Non-pigmented ciliary epithelial cell (primary cell): Measurements from ENCODE around the gene SLC43A3.

ENCODE experiments used
- DNase-seq: peaks from one replicate; pipeline ENCODE4 v3.0.0-alpha.2; 2010; ENCODE audit warnings: low read depth

Gene SLC43A3

DNA sequence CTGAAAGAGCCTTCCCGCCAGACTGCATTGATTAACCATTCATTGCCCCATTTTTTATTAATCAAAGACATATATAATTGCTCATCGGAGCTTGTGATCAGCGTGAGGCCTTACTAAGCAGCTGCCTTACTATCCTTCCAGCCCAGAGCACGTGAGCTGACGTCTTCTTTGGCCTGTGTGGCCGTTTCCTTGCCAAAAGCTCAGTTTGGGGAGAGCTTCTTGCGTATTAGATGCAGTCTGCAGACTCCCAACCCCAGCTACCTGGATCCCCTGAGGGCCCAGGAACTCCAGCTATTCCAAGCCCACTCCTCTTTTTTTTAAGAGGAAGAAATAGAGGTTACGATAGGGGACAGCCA is 784 bp upstream of the SLC43A3 start:
- no peak for DNase-seq

DNA sequence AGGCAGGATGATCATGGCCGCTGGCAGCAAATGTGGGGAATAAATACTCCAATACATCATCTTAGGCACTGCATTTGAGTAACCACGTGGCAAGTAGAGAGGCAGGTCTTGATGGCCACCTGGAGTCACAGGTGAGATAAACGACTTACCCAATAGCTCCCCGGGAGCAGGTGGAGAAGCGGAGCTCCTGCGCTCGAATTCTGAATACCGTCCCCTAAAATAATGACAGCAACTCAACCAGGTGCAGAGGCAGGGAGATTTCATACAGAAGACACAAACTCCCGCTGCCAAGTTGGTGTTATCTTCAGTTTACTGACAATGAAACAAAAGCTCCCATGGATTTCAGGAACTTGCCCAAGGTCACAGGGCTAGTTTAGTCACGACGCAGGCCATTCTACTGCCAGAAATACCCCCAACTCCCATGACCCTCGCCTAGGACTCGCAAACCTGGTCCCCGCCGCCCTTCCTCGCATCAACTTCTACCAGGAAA is 437 bp downstream of the SLC43A3 start:
- DNase-seq: no peak

DNA sequence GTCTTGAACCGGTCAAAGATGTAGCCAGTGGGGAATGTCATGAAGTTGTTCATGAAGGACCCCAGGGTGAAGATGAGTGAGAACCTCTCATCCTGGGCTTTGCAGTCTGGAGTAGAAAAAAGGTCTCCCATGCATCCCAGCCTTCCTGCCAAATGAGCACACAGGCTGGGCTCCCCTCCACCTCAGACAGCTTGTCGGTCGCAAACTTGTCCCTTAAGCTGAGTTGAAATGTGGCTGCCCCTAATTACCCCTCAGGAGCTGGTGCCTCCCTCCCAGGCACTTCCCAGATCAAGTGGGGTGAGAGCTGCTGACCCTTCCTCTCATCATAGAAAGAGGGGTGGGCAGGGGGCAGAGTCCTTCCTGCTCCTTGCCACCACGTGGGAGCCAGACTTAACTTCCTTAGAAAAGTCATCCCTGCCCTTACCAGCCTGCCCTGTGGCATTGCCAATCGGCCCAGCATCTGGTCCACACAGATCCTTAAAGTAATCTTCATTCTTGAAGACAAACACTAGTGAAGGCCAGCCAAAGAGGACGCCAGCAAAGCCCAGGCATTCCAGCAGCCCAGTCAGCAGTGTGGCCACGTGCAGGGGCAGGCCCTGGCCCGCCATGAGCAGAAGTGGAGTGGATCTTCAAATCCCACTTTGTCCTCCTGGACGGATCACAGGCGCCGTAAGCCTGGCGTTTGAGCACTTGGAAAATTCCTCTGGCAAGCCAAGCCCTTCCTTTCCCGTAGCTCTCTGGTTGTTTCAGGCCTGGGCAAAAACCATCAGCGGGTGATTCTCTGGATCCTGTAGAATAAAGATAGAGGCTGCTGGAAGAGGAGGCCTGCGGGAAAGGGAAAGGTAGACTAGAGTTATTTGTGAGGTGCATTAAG is 1.1 kb downstream of the SLC43A3 start:
- no peak for DNase-seq

DNA sequence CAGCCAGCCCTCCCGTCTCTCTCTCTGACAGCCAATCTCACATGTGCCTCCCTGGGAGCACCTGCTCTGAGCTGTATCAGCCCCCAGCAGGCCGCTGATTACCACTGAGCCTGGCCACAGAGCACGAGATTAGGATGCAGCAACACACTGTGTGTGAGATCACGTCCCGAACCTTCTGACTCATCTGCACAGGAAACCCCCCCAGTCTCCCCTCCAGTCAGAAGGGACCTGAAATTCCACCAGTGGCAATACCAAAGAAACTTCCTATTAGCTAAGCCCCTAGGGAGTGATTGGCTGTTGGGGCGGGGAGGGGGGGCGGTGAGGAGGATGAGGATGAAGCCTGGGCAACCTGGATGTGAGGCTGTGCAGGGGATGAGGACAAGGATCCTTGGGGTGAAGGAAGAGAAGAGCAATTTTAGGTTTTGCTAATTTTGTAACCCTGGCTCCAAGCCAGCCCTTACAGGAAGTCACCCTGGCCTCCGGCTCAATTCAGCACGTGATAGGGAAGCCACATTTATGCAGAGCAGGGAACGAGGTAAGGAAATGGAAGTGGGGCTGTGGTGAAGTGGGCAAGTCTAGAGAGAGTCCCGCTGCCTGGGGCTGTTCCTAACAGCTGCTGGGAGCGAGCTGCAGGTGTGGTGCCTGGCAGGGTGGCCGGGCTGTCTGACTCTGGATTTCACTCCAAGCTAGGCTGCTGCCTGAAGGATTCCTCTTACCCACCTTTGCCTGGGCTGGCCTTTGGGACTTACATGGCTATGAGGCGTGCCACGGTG is 1.9 kb downstream of the SLC43A3 start:
- peak; percentile 74 for DNase-seq

DNA sequence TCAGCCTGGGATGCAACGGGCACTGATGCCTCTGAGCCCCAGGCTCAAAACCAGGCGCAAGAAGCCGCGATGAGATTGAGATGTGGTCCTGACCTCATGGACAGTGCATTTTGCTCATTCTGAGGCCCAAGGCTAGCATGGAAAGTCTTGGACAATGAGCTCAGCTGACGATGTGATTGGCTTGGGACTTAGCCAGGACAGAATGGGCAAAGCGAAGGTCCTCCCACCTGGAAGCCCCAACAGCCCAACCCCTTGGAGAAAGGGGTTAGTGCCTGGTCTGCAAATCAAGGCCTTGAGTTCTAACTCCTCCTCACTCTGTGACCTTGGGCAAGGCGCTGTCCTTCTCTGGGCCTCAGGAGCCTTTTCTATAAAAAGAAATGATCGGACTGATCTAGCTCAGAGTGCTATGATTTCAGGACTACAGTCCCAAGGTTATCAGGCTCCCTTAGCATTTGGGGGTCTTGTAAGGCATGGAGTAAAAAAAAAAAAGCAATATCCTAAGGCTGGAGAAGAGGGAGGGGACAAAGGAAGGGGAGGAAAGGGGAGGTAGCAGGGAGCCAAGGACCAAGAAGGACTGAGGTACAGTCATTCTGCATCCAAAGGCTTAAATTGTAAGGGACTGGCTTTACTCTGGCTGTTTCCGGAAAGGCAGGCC is 2.7 kb downstream of the SLC43A3 start:
- DNase-seq: no peak

DNA sequence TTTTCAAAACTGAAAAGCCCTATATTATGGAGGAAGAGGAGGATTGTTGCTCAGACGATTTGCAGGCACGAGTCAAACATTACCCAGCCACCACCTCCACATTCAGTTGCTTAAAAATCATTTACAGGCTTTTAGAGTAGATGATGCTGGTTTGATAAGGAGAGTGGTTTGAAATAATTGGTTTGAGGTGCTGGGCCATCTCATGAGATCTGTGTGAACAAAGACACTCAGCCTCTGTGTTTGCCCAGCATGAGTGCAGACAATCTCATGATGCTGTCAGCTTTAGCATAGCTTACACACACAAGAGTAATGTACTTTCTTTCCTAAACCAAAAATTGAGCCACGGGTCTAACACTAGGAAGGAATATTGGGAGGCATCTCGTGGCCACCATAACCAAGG is 4.3 kb downstream of the SLC43A3 start:
- DNase-seq: no peak

DNA sequence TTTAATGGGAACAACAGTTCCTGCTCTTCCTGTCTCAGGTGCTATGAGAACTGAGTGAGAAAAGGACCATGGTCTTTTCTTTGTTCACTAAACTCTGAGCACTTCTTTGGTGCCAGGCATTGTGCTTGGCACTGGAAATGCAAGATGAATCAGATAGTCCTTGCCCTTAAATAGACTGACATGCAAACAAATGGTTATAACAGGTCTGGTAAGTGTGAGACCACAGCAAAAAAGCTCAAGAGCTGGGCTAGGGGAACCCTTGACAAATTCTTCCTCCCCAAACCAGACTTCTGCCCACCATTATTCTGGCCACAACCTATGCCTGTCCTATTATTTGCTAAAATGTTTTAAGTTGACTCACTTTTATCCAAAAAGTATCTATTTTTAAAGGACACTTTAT is 5.1 kb downstream of the SLC43A3 start:
- DNase-seq: no peak

DNA sequence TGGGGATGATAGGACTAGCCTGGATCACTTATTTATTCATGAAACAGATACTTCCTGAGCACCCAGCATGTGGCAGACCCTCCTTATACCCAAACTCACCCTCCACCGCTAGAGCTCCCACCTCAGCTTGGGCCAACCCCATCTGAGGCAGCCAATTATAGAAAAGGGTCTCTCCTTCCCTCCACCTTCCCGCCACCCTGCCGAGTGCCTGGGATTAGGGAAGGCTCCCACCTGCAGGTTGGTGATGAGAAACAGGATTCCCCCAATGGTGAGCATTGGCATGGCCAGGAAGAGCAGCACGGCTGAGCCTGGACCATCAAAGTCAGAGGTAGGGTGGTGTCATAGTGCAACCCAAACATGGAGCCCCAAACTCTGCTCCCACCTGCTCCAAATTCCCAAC is 5.9 kb downstream of the SLC43A3 start:
- DNase-seq: no peak

DNA sequence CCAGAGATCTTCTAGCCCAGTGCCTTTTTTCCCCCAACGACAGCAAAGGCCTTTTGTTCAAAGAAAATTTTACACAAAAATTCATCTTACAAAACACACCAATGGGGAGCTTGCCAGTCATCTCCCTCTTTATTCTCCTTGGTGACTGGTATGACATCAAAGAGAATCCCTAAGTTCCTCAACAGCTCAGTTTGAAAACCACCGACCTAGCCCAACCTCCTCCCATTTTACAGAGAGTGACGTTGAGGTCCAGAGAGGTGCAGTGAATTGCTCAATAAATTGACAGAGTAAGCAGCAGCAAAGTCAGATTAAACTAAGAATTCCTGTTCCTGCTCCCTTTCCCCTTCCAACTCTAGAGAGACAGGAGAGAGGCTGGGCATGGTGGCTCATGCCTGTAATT is 7.8 kb downstream of the SLC43A3 start:
- DNase-seq: no peak

DNA sequence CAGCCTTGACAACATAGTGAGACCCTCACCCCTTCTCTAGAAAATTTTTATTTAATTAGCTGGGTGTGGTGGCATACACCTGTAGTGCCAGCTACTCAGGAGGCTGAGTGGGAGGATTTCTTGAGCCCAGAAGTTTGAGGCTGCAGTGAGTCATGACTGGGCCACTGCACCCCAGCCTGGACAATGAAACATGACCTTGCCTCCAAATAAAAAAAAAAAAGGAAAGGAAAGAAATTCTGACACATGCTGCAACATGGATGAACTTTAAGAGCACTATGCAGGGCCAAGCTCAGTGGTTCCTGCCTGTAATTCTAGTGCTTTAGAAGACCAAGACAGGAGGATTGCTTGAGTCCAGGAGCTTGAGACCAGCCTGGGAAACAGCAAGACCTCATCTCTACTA is 8.8 kb downstream of the SLC43A3 start:
- DNase-seq: no peak

DNA sequence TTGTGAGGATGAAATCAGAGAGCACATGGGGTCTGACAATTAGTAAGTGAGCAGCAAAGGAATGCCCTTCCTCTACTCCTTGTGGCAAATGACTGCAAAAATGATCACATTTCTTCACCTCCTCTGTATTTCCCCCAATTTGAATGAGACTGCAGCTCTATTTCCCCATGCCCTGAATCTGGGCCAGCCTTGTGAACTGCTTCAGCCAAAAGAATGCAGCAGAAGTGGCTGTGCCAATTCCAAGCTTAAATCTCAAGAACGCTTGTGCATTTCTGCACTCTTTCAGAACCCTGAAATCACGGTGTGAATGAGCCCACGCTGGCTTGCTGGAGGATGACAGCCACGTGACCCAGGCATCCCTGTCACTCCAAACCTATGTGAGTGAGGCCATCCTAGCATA is 9.9 kb downstream of the SLC43A3 start:
- no peak for DNase-seq

DNA sequence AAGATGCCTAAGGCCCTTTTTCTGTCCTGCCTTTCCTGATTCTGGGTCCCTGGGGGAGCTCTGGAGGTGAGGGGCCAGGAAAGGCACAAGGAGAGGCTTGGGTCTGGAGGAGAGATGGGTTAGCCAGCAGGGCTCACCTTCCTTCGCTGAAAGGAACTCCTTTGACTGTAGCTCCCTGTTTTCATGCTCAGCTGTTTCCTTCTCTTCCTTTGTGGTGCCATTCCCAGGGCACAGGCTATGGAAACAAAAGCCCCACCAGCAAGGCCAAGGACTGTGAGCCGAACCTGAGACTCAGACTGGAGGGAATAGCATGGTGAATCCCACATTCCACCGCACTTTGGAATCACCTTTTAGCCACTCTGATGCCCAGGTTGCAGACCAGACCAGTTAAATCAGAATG is 10.5 kb downstream of the SLC43A3 start:
- DNase-seq: no peak

DNA sequence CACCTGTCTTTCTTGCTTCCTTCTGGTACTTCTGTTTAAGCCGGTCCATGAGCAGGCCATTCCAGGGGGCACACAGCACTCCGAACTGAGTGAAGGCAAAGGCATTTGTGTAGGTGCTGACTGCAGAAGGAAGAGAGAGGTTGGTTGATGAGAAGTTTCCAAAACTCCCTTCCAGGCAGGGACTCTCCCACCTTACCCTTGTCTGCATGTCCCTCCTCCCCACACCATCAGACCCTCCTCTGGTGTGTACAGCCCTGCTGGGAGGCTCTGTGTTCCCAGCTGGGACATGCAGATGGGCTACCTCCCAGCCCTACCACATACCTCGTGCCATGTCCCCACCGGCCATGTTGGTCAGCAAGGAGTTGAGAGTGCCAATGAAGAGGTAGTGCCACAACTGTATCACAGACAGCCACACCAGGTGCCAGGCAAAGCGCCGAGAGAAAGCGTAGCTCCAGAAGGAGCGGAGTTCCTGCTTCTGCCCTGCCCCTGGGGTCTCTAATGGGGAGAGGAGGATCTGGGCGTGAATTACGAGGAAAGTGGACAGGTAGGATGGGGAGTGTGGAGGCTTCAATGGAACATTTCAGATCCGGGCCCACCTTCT is 12.2 kb downstream of the SLC43A3 start:
- no peak for DNase-seq

DNA sequence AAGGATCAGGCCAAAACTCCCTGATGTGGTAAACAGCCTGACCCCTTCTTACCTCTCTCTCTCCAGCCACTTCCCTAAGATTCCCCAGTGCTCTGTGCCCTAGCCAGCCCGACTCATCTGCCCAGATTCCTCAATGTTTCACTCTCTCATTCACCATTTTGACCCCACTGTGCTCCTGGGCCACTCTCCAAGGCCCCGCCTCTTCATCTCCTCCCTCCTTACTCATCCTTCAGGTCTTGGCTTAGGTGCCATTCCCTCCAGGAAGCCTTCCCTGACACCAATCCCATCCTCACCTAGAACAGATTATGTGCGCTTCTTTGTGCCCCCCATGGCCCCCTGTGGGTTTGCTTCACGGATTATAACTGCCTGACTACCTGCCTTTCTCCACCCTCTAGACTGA is 13.2 kb downstream of the SLC43A3 start:
- DNase-seq: no peak

DNA sequence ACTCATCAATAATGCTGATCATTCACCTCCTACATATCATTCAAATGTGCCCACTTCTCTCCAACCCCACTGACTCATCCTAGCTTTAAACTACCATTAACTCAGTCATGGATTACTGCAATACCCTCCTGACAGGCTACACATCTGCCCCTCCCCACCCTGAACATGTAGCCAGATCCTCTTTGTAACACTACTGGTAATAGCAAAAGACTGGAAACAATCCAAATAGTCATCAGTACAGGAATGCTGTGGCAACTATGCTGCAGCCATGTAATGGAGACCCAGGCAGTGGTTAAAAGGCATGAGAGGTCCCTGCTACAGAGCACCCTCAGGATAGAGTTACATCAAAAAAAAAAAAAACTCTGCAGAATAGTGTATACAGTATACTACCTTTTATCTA is 16.6 kb downstream of the SLC43A3 start:
- DNase-seq: peak; percentile 70

DNA sequence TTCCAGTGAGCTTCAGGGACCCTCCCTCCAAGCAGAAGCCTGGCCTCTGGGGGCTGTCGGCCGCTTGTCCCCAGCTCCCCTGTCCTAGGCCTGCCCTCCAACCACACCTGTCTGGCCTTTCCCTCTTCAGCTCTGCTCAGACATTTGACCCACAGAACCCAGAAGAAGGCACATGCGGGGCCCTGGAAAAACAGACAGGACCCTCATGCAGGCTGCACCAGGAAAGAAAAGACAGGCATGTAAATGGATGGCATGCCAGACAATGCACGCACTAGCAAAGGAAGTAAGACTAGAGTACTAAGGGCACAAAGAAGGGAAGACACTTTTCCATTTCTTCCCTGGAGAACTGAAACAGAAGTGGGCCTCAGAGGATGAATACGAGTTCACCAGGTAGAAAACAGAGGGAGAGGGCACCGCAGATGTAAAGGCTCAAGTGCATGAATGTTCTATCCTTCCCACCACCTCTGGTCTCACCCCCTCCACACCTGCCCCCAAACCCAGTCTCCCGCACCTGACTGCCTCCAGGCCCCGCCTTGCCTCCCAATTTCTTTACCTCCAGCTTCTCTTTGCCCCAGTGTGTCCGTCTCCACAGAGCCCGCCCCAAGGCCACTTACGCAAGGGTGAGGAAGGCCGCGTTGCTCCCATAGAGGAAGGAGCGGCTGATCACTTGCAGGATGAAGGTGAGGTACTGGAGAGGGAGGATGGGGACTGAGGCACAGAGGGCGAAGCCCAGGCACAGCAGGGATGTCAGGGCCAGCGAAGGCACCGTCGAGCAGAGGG is 17.4 kb downstream of the SLC43A3 start:
- DNase-seq: no peak

DNA sequence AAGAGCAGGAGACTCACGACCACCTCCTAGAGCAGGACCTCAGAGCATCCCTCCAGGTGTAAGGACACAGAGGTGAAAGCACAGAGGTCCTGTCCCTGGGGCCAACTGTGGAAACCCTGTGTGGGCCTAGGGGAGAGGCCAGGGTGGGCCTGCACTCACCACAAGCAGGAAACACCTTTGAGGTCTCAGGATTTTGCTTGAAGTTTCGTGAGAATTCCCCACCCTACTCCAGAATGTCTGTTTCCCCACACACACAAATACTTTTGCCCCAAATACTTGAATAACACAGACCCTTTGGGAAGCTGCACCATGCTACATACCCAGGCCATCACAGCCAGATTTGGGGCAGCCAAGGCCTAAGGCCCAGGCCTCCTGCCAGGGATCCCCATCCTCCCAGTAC is 18.1 kb downstream of the SLC43A3 start:
- DNase-seq: no peak

DNA sequence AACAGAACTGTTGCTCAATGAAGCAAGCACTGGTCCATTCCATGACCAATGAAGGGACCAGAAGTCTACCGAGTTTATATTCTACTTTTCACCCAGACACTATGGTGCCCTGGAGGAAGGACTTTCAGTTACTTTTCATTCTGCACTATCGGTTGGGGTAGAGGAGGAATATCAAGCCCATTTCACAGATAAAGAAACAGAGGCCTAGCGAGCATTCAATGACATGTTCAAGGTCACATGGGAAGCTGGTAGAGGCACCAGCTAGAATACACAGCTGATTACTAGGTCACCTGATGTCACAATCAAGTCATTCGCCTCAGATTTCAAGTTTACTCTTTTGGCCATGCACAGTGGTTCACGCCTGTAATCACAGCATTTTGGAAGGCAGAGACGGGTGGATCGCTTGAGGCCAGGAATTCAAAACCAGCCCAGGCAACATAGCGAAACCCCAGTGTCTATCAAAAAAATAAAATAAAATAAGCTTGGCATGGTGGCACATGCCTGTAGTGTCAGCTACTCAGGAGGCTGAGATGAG is 18.9 kb downstream of the SLC43A3 start:
- no peak for DNase-seq

DNA sequence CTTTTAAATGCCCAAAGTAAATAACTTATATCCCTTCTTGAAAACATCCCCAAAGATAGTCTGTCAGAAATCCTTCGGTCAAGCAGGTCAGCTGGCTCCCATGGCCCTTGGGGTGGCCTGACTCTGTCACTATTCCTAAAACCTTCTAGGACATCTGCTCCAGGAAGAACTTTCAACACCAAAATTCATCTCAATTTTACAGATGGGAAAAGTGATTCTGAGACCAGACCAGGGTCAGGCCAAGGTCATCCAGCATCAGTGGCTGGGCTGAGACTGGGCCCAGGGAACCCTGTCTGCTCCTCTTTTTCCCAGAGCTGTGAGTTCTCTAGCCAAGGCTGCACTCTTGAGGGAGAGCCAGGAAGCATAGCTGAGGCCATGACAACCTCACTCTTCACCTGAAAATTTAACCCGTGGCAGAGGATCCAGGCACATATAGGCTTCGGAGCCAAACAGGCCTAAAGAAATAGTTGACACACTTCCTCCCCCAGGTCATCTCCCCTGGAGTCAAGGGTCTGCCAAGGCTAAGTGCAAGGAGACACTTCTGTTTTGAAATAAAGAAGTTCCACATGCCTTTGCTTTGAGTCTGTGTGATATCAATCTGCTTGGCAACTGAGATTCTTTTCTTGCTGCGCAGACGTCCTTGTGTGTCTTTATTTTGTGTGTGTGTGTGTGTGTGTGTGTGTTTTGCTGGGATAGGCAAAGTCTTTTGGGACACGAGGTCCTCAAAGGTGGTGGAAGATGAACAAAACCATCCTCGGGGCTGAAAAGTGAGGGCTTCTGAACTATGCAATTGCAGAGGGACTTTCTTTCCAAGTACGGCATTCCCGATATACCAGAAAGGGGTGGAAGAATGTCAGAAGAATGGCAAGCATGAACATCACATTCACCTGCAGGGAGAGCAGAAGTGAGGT is 19.7 kb downstream of the SLC43A3 start:
- DNase-seq: no peak

DNA sequence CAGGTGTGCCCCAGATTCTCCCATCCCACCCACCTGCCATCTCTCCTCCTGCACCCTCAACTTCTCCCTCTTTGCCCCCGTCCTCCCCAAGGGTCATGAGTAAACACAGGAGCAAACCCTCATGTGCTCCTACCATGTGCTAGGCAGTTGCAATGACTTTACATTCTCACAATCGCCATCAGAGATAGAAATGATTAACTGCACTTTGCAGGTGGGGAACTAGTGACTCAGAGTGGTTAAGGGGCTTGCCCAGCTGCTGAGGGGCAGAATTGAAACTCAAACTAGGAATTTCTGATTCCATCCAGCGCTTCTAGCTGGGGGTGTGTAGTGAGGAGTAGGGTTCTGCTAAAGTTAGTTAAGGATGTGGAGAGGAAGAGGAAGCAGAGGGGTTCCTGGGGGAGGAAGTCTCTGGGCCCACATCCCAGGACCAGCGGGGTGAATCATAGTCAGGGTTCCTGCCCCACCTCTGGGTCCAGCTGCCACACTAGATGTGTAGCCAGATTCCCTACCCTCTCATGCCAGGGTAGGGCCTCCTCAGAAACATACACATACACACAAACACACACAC is 20.5 kb downstream of the SLC43A3 start:
- DNase-seq: no peak
